Glutamatergic neuron (in vitro differentiated cells): ENCODE measurements around the gene PTPRM. TPM values are rescaled to one million over a fixed set of nuclear protein-coding genes. Genes with fewer than 3 reads are reported as not detected.

Experiments used
- DNase-seq: peaks from one replicate; pipeline ENCODE4 v3.0.0; 2022
- H3K27ac Mint-ChIP-seq: one replicate; pipeline ENCODE4 v1.8.0; 2020; ENCODE audit warnings: mild to moderate bottlenecking, mixed read lengths, inconsistent platforms; ENCODE audit not compliant: unreplicated experiment
- H3K27me3 Mint-ChIP-seq: one replicate; pipeline ENCODE4 v1.8.0; 2020; ENCODE audit warnings: mild to moderate bottlenecking, moderate library complexity, mixed read lengths, inconsistent platforms; ENCODE audit not compliant: unreplicated experiment
- H3K36me3 Mint-ChIP-seq: one replicate; pipeline ENCODE4 v1.8.0; 2020; ENCODE audit warnings: mild to moderate bottlenecking, mixed read lengths, inconsistent platforms; ENCODE audit not compliant: unreplicated experiment
- H3K4me1 Mint-ChIP-seq: one replicate; pipeline ENCODE4 v1.8.0; 2020; ENCODE audit warnings: mild to moderate bottlenecking, low read depth, mixed read lengths, inconsistent platforms; ENCODE audit not compliant: unreplicated experiment
- H3K4me3 Mint-ChIP-seq: one replicate; pipeline ENCODE4 v1.8.0; 2020; ENCODE audit warnings: mild to moderate bottlenecking, mixed read lengths, inconsistent platforms; ENCODE audit not compliant: unreplicated experiment
- H3K9me3 Mint-ChIP-seq: one replicate; pipeline ENCODE4 v1.8.0; 2020; ENCODE audit warnings: mild to moderate bottlenecking, moderate library complexity, mixed read lengths, inconsistent platforms; ENCODE audit not compliant: unreplicated experiment
- total RNA-seq: library from RNA; stranded (reverse); fragmentation: NEBNext Ultra II Directional; extraction: Animal tissue kit (Norgen Biotek cat#: 25700); gene quantifications from one replicate; pipeline ENCODE4 v1.2.1, GENCODE V29; 2021; ENCODE audit not compliant: unreplicated experiment
- TF ChIP-seq, protein P1 (sequence below): fragments of 200-600 bp; sonication (generic); IDR thresholded peaks from one replicate; pipeline ENCODE4 v1.5.0; 2021; ENCODE audit not compliant: partially characterized antibody, unreplicated experiment

The PTPRM gene
- total RNA-seq, 1 donor from 2014 or later: 23.9 TPM

GRCh38 chr18:7697306-7697705, 130.2 kb downstream of the PTPRM start:
- H3K4me1 Mint-ChIP-seq: no peaks in the 10 kb centered on the region
- H3K27me3 Mint-ChIP-seq: no peaks in the 10 kb centered on the region
- no peak for DNase-seq
- no peak overlapping the region for H3K4me3 Mint-ChIP-seq
- H3K36me3 Mint-ChIP-seq: no peaks in the 10 kb centered on the region
- TF ChIP-seq, protein P1, sequence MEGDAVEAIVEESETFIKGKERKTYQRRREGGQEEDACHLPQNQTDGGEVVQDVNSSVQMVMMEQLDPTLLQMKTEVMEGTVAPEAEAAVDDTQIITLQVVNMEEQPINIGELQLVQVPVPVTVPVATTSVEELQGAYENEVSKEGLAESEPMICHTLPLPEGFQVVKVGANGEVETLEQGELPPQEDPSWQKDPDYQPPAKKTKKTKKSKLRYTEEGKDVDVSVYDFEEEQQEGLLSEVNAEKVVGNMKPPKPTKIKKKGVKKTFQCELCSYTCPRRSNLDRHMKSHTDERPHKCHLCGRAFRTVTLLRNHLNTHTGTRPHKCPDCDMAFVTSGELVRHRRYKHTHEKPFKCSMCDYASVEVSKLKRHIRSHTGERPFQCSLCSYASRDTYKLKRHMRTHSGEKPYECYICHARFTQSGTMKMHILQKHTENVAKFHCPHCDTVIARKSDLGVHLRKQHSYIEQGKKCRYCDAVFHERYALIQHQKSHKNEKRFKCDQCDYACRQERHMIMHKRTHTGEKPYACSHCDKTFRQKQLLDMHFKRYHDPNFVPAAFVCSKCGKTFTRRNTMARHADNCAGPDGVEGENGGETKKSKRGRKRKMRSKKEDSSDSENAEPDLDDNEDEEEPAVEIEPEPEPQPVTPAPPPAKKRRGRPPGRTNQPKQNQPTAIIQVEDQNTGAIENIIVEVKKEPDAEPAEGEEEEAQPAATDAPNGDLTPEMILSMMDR: no peak
- no peaks in the 10 kb centered on the region for H3K9me3 Mint-ChIP-seq
- H3K27ac Mint-ChIP-seq: no peak overlapping the region

GRCh38 chr18:7711495-7711894, 144.4 kb downstream of the PTPRM start:
- Mint-ChIP-seq H3K4me3 (no peak overlapping the region), H3K4me1 (no peaks in the 10 kb centered on the region), H3K36me3 (peaks cover 15% of the 10 kb centered on the region), H3K27me3 (no peaks in the 10 kb centered on the region), H3K27ac (no peak overlapping the region), H3K9me3 (peaks cover 6% of the 10 kb centered on the region)
- DNase-seq: no peak
- TF ChIP-seq, protein P1: no peak

DNA sequence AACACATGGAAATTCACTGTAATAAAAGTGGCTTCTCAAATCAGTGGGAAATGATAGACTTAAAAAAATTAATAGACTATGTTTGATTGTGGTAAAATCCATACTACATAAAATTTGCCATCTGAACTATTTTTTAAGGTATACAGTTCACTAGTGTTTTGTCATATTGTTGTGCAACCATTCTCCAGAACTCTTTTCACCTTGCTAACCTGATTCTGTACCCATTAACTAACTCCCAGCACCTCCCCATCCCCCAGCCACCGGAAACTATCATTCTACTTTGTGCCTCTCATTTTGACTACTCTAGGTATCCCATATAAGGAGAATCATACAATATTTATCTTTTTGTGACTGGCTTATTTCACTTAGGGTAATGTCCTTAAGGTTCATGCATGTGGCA, 153.3 kb downstream of the PTPRM start:
- Mint-ChIP-seq H3K4me3 (no peak overlapping the region), H3K9me3 (peaks cover 4% of the 10 kb centered on the region), H3K36me3 (no peaks in the 10 kb centered on the region), H3K27ac (no peak overlapping the region), H3K27me3 (no peaks in the 10 kb centered on the region), H3K4me1 (no peaks in the 10 kb centered on the region)
- DNase-seq: no peak
- TF ChIP-seq, protein P1: no peak

- DNase-seq: no peak
- Mint-ChIP-seq H3K27me3 (no peaks in the 10 kb centered on the region), H3K4me1 (no peaks in the 10 kb centered on the region), H3K27ac (no peak overlapping the region), H3K9me3 (peaks cover 4% of the 10 kb centered on the region), H3K4me3 (no peak overlapping the region), H3K36me3 (no peaks in the 10 kb centered on the region)
- TF ChIP-seq, protein P1: no peak
Observed at GRCh38 chr18:7721532-7721931, 154.4 kb downstream of the PTPRM start.

- Mint-ChIP-seq H3K4me1 (no peaks in the 10 kb centered on the region), H3K27me3 (no peaks in the 10 kb centered on the region), H3K4me3 (no peak overlapping the region), H3K36me3 (no peaks in the 10 kb centered on the region), H3K9me3 (peaks cover 4% of the 10 kb centered on the region), H3K27ac (no peak overlapping the region)
- TF ChIP-seq, protein P1: no peak
- no peak for DNase-seq
Observed at GRCh38 chr18:7722955-7723354, 155.8 kb downstream of the PTPRM start.
